GM10248 (cell line): ENCODE measurements around the gene ZIM2.

Source experiments
- CTCF ChIA-PET: fragments of 300-600 bp; sonication (Branson Sonifier 250); formaldehyde crosslinking; extraction: SDS; loops from one replicate; lab custom pipeline; 2021; ENCODE audit warnings: antibody characterized with exemption; lab: Yijun Ruan, JAX
- POLR2A ChIA-PET: fragments of 350-650 bp; sonication (Branson Sonifier 250); formaldehyde crosslinking; extraction: SDS; loops from one replicate; lab custom pipeline; 2020; ENCODE audit warnings: antibody characterized with exemption; lab: Yijun Ruan, JAX
- DNase-seq: peaks from one replicate; pipeline ENCODE4 v3.0.0; 2012; ENCODE audit errors: extremely low spot score
- TF ChIP-seq, protein P1 (sequence below): IDR thresholded peaks from 2 replicates; pipeline ENCODE4 v1.5.1; 2012; ENCODE audit warnings: mild to moderate bottlenecking, low read depth; ENCODE audit errors: extremely low read depth, missing control alignments, control extremely low read depth

The ZIM2 gene

DNA sequence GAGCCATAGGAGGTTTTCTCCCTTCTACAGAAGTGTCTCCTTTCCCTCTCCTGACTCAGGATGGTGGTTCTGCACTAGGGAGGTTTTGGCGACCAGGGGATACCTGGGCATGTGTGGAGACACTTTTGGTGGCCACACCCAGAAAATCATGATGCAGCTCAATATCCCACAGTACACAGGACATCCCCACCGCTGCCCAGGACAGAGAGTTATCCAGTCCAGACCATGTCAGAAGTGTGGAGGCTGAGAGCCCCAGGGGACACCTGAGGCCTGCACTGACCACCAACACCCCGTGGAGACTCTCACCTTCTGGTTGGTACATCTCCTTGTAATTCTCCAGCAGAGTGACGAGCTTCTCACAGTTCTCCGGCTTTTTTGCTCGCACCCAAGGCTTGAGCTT lies 16.6 kb downstream of the ZIM2 start:
- no peak for DNase-seq
- CTCF ChIA-PET: no interaction called here
- POLR2A ChIA-PET: no interaction called here
- TF ChIP-seq, protein P1, sequence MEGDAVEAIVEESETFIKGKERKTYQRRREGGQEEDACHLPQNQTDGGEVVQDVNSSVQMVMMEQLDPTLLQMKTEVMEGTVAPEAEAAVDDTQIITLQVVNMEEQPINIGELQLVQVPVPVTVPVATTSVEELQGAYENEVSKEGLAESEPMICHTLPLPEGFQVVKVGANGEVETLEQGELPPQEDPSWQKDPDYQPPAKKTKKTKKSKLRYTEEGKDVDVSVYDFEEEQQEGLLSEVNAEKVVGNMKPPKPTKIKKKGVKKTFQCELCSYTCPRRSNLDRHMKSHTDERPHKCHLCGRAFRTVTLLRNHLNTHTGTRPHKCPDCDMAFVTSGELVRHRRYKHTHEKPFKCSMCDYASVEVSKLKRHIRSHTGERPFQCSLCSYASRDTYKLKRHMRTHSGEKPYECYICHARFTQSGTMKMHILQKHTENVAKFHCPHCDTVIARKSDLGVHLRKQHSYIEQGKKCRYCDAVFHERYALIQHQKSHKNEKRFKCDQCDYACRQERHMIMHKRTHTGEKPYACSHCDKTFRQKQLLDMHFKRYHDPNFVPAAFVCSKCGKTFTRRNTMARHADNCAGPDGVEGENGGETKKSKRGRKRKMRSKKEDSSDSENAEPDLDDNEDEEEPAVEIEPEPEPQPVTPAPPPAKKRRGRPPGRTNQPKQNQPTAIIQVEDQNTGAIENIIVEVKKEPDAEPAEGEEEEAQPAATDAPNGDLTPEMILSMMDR: no peak

DNA sequence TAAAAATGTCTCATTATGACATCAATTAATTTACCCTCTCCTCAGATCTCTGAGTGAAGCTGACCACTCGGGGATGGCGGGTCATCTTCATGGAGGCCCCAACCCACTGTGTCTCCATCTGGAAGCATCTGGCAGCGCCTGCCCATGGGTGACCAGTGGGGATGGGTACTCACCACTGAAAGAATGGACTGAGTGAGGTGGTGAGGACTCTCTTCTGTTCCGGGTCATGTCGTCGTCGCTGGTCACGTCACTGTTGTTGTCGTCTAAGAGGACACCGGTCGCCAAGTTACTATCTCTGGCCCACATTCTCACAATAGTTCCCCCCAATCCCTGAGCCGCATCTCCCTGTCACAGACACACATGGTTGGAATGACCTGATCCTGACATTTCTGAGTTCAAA lies 17.1 kb downstream of the ZIM2 start:
- ChIA-PET POLR2A (no interaction called here), CTCF (no interaction called here)
- DNase-seq: no peak
- TF ChIP-seq, protein P1: no peak

DNA sequence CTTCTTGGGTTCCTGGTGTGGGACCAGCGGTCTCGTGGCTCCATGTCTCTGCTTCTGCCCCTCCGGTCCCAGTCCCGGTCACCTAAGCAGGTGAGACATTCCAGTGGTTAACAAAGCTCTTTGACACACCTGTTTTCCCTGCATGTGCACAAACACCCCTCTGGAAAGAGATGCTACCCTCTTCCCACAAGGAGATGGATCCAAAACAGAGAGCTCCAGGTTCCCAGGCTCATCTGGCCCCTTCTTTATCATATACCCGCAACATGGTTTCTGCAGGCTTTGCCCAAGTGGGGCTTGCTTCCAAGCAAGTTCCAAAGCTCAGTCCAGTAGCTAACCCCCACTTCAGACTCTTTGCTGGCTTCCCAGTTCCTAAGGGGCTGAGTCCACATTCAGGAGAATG lies 17.8 kb downstream of the ZIM2 start:
- TF ChIP-seq, protein P1: no peak
- no peak for DNase-seq
- CTCF ChIA-PET: no interaction called here
- POLR2A ChIA-PET: no interaction called here

DNA sequence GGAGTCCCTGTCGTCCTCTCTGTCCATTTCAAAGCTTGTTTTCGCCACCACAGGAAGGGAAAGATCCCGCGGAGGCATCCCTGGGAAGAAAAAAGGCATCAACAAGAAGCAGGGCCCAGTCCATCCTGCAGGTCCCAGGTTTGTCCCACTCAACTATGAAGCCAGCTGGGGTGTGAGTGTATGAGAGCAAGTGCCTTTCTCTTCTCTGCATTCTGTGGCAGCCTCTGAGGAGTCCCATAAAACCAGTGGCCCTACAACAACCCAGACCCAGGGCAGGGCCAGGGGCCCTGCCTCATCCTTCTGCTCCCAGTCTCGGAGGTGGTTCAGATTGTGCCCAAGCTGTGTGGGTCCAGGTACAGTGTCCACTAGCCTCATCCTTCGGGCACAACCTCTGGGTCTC lies 18.9 kb downstream of the ZIM2 start:
- TF ChIP-seq, protein P1: no peak
- DNase-seq: no peak
- POLR2A ChIA-PET: no interaction called here
- CTCF ChIA-PET: no interaction called here

DNA sequence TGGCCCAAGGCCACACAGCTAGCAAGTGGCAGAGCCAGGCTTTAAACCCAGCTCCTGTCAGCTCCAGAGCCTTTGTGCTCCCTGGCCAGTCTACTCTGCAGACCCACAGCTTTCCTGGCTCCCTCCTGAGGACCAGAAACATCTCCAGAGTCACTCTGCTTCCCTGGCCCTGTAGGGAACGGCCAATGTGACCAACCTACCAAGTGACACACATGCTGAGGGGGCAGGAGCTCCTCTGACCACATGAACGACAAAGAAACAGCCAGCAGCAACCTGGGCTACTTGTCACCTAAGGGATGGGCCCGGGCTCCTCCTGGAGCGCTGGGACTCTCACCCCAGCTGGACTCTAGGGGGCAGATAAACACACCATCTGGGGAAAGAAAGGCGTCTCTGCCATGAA lies 19.3 kb downstream of the ZIM2 start:
- TF ChIP-seq, protein P1: no peak
- CTCF ChIA-PET: no interaction called here
- POLR2A ChIA-PET: no interaction called here
- DNase-seq: no peak

DNA sequence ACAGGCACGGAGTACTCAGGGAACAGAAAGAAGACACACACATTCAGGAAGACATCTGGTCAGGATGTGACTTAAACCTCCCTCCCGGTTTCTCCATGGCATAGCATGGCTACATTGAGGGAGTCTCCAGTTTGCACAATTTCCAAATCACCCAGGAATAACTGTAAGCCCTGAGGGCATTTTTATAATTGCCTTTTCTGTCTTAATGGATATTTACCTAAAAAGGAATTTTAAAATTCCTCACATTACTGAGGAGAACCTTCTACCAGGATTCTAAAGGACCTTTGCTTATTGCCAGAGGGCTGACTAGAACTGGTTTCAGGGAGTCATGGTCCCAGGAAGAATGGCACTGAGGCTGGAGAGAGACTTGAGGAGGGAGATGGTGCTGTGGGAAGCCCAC lies 21.4 kb downstream of the ZIM2 start:
- CTCF ChIA-PET: no interaction called here
- no peak for DNase-seq
- TF ChIP-seq, protein P1: no peak
- POLR2A ChIA-PET: no interaction called here

DNA sequence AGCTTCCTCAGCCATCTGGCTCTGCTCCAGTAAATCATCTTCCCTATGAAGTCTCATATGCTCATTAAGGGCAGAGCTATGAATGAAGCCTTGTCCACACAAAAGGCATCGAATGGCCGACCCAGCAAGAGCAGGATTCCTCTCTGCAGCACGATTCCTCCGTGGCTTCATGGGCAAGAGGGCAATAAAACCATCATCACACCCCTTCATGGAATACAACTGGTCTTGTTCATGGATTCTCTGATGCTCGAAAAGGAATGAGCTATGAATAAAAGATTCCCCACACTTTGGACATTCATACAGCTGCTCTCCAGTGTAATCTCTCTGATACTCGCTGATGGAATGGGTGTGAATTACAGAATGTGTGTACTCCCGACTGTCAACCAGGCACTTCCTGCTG lies 25.9 kb downstream of the ZIM2 start:
- POLR2A ChIA-PET: no interaction called here
- CTCF ChIA-PET: no interaction called here
- TF ChIP-seq, protein P1: no peak
- DNase-seq: no peak
